Activated CD8-positive, alpha-beta memory T cell treated with anti-CD3 and anti-CD28 coated beads for 48 hours (primary cell): ENCODE results near the gene STEAP1B.
"Not testable (repeated sequence)": the region's sequence is repeated elsewhere in the genome, so short reads cannot be mapped to it uniquely, and the experiment has no call there.

Experiments used
- DNase-seq, 3 experiments: peaks; one replicate each; pipeline ENCODE4 v3.0.0-alpha.2; 2020; ENCODE audit warnings: low read depth in 2 of 3, low spot score in 2 of 3

The STEAP1B gene

DNA sequence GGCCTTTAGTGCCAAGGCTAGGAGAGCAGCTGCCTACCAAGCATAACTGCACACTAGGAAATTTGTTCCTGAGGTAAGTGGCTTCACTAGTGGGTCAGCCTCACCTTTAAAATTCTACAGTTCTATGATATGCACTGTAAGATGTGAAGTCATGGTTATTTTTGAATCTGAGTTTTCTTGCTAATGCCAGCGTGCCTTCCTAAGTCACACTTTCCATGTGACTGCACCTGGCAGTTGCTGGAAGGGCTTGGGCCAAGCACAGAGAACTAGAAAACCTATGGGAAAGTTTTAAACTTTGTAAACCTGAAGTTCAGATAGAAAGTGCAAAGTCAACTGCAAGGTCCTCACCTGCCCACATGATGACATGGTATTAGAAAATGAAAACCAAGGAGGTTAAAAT lies 42.5 kb downstream of the STEAP1B start:
- no peak for DNase-seq

DNA sequence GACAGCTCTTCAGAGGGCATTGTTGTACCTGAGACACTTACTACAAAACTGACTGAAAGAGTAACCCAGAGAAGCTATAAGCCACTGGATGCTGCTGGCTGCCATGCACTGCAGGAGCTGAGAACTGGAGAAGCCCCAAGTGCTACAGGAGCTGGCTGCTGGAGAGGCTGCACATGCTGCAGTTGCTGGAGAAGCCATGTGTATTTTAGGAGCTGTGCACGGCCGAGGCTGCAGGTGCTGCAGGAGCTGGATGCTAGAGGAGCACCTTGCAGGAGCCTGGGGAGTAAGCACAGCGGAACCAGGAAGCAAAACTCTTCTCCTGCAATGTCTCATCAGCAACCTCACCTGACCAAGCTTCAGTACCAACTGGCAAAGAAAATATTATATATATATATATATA lies 45.5 kb downstream of the STEAP1B start:
- DNase-seq, result no peak

DNA sequence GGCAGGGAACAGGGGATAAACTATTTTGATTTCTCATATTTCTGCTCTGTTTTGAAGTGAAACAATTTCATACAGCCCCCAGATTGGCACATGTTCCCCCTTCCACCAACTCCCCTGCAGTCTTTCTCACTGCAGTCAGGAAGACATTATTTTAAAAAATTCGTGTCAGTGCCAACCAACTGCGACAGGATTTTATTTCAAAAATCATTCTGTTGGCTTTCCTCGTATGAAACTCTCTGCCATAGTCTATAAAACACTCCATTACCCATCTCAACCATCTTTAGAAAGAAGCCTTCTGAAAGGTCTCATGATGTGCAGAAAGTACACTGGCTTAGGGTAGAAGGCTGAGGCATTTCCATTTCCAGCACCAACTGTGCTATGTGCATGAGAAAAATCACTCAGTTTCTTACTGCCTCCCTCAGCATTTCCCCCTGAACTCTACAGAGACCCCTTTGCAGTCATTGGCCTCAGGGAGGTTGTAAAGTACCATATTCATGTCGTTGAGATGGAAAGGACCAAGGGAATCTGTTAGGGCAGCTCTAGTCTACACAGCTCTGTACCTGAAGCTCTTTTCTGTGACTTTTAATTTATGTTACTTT lies 46.9 kb downstream of the STEAP1B start:
- DNase-seq, result no peak

DNA sequence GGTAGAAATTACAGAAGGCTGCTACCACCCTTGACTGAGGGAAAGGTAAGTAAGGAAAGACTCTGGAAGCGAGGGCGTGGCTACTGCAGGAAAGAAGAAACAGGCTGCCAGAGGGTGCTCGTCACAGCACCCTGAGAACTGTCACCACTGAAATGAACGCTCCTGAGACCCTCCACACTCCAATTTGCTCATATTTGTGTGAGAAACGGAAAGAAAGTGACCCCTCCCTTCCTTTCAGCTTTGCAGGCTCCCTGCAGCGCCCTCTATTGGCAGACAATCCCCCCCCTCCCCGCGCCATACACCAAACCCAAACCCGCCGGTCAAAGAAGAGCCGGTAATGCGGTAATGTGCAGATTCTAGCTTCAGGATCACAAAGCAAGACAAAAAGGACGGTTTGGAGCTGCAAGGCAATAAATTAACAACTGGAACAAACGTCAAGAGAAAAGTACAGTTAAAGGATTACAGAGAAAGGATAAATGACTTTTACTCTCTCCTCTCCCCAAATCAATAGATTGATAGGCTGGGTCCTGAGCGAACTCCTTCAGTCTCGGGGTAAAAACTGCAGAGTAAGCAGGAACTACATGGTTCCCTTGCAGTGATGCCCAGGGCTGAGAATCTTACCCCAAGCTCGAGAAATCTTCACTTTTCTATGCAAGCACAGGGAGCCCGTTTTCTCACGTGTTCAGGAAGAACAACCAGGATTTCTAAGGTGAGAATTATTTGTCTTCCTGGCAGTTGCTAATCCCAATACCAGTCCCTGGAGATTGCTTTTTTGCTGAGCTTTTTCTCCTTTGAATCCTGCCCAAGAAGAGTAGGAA lies 47.6 kb downstream of the STEAP1B start:
- DNase-seq, result peak in 2 of 3 experiments; percentile 8 to 30

DNA sequence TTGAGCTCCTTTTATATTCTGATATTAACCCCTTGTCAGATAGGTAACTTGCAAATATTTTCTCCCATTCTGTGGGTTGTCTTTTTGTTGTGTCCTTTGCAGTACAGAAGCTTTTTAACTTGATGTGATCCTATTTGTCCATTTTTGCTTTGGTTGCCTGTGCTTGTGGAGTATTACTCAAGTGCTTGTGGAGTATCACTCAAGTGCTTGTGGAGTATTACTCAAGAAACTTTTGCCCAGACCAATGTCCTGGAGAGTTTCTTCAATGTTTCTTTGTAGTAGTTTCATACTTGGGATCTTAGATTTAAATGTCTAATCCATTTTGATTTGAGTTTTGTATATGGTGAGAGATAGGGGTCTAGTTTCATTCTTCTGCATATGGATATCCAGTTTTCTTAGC lies 50.0 kb downstream of the STEAP1B start:
- DNase-seq, result not testable (repeated sequence)

DNA sequence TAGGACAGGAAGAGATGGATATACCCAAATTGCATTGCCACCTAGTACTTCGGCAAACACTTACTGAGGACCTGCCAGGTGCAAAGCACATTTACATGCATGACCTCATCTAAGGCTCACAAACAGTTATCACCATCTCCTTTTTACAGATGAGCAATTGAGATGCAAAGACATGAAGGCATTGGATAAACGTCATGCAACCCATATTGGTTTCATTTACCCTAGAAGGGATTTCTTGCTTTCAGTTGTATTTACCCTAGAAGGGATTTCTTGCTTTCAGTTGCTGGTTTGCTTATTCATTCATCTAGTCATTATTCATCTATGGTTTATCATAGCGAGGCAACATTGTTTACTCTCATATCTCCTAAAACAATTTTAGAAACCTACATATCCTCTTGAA lies 52.2 kb downstream of the STEAP1B start:
- no peak for DNase-seq

DNA sequence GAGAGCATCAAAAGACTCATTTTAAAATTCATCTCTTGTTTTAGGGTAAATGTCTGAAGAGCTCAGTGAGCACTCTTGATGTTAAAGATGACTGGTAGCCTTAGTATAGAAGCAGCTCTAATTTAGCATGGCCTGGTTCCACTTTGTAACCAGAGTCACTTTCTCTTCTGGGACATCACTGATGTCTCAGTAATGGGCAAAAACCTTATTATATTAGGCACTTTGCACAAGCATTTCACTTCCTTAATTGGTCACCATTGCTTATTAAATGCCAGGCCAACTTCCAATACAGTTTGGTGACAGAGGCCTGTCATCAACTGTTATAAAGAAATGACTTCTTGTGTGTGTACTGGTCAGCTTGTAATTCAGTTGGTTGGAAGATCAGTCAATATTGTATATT lies 53.0 kb downstream of the STEAP1B start:
- DNase-seq, result no peak

DNA sequence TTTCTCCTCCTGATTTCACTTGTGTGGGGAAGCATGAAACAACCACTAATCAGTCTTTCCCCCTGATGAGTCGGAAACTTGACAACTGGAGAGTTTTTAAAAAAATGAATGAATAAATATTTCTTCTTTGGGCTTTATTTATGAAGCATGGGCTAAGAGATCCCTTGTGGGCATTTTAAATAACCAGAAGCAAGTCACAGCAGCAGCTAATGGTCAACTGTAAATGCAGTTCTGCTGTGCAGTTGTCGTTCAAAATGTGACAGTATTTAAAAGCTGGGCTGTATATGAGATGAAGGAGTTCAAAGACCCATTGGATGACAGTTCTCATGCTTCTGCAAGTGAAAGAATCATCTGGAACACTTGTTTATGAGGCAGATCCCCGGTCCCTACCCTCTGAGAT lies 54.1 kb downstream of the STEAP1B start:
- DNase-seq, result no peak

DNA sequence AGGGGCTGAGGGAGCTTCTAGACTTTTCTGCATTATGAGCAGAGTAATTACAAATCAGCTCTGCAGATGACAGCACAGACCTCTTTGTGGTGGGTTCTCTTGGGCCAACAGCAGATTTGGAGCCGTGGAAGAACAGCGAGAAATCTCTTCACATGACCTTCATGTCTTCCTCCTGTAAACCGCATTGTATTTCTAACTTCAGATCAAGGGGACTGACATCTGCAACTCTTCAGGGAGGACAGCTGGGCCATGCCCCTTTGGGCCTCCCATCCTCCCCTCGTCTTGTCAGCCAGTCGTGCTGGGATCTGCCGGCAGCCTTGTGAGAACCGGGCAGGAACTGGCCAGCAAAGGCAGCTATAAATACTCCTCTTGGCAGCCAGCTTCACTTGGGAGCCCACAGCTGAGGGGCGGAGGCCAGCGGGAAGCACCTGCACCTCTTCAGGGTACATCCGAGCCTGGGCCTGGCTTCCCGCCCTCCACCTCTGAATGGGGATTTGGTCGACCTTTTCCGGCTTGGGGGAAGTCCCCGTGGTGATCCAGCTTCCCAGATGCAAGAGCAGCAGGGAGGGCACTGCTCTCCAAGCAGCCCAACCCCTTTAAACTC lies 54.7 kb downstream of the STEAP1B start:
- no peak for DNase-seq

DNA sequence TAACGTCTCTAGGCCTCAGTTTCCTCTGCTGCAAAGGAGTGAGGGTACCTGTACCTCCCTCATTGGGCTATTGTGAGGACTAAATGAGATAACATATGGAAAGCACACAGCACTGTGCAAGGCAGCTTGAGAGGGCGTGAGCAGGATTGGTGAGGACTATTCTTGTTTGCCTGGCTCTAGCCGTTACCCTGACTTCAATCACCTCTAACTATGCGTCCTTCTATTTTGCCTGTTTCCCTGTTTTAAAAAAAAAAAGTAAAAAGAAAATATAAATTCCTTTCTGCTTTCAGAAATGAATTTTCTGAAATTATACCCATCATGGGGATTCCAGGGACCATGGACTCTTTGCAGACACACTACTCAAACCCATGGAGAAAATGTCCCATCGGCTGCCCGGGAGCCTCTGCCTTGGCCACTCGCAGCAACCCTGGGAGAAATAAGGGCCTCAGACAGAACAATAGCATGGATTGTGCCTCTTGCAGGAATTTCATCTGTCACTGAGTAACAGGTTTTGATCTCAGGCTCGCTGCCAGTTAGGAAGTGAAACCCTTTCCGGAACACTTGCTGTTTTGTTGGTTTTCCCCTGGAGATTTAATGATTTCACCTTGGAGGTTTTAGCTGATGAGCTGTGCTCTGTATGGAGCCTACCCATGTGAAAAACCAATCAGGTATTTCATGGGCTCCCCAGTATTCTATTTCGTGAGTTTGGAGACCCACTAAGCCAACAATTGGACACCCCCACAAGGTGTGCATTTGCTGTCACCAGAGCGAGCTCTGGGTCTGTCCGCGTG lies 55.6 kb downstream of the STEAP1B start:
- DNase-seq, result no peak

DNA sequence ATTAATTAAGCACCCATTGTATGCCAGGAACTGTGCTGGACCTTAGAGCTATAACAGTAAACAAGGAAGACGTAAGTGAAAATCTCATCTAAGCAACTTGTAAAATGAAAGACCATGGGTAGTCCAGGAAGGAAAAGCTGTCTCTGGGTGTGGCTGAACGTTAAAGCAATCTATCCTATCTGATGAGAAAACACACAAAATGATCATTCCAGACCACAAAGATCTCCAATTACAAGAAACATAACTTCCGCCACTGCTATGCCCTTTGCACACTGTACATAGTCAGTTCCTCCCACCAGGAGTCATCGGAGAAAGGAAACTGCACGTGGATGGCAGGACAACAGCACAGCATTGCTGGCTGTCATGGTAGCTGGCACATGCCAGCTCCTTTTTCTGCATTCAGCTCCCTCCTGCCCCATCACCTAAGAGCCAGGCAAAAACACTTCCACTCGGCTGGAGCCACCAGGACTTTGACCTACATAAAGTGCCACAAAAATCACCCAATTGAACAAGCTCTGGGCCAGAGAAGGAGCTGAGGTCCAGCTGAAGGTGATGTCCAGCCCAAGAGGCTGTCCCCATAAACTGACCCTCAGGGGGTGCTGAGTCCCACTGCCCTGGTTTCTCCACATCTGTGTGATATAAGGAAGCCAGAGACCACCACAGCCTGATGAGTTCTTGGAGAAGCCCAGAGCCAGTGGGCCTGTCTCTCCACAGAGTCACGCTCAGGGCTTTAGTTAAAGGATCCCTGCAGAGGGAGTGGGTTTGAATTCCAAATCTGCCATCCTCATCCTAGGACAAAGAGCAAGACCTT lies 56.4 kb downstream of the STEAP1B start:
- no peak for DNase-seq

DNA sequence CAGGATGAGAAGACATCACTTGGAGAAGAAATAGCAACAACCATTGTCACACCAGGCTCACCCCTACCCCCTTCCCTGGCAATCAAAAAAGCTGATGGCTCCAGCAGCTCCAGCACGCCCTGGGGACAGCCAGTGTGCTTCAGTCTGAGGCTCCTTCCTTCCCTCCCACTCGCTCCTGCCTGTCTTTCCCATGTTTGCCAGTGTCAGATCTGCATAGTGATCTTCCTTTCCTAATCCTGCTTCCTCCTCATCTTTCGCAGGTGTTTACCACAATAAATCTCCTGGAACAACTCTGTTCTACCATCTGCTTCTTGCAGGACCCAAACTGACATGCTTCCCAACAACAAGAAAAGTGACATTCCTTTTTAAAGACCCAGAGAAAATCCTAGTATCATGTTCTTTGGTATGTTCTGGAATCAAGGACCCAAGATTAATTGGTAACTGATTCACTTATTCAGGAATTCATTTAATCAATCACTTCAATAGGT lies 57.1 kb downstream of the STEAP1B start:
- no peak for DNase-seq

DNA sequence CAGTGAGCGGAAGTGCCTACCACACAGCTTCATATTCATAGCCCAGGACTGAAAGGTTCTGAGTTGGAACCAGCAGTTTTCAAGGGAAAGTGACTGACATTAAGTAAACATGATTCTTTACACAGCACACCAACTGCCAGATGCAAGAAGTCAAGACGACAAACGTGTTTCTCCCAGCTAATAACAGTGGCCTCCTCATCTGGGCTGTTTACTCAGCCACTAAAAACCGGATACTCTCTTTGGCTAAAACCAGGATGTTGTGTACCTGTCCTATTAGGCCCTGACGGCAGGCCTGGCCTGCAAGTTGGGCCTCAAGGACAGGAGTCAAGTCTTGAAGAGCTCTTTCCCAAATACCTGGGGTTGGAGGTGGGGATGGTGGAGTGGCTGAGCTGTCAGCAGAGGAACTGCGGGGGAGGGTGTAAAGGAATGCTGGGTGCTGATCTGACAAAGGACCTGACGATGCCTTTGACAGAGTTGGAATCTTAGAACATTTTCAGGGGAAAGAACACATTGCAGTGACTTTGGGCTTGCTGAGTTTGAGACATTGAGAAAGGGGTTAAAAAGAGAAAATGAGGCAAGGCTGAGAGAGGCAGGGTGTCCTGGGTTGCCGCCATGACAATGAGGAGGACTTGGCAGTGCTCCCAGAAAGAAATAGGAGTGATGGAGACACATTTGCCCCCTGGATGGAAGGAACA lies 57.7 kb downstream of the STEAP1B start:
- no peak for DNase-seq

DNA sequence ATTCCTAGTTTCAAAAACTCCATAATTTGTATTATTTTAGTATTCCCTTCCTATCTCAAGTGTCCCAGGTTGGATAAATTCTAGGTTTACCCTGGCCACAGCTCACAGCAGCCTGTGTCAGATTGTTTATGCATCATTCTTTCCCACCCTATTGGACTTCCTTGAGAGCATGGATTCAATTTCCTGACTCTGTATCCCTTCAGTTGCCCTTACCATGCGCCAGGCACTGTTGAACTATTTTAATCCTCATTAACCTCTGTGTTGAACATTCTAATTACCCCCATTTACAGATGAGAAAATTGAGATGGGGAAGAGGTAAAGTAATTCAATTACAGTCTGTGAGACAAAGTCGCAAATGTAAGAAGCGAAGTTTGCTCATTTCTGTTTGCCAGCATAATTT lies 58.8 kb downstream of the STEAP1B start:
- DNase-seq, result no peak

DNA sequence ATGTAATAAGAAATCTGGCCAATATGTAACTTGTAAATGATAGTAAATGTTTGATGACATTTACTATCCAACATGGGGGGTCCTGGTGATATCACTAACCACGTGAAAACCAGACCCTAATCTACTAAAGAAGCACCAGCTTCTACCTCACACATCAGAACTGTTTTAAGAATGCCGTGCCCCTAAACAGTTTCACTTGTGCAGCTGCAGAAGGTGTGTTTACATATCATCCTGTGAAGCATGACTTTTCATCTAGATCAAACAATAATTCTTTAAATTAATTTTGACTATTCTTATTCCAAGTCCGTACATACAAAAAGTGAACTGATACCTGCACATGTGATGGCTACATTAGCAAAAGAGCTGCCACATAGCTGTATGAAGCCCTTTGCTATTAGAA lies 61.0 kb downstream of the STEAP1B start:
- DNase-seq, result no peak

DNA sequence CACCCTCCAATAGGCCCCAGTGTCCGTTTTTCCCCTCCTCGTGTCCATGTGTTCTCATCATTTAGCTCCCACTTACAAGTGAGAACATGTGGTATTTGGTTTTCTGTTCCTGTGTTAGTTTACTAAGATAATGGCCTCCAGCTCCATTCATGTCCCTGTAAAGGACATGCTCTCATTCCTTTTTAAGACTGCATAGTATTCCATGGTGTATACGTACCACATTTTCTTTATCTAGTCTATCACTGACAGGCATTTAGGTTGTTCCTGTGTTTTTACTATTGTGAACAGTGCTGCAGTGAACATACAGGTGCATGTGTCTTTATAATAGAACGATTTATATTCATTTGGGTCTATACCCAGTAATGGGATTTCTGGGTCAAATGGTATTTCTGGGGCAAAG lies 63.4 kb downstream of the STEAP1B start:
- DNase-seq, result not testable (repeated sequence)

DNA sequence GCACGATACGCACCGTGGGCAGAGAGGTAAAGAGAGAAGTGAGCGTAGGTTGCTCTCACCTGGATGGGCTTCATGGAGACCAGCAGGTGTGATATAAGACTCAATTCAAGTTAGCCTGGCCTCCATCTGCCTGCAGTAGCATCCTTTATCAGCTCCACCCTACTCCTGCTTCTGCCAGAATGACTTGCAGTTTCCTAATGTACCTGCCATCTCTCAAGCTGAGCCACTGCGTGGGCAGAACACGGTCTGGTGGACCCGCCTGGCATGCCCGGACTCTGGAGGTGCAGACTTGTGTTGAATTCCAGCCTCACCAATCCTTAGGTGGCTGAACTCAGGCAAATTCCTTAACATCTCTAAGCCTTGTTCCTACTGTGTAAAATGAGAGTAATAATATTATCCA lies 64.3 kb downstream of the STEAP1B start:
- DNase-seq, result no peak

DNA sequence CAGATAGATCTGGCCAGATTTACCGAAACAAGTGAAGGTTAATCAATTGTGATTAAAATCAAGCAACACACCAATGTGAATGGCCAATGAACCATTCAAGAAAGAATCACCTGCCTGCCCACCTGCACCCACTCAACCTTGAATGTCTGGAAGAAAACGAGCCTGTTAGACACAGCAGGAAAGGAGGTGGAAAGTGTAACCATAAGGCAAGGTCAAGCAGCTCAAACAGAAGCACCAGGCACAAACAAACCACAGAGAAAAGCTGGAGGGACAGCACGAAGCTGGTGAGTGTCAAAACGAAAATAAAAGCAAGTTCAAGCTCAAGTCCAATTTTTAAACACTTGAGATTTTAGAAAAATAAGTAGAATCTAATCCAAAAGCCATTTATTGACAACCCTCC lies 64.9 kb downstream of the STEAP1B start:
- no peak for DNase-seq

DNA sequence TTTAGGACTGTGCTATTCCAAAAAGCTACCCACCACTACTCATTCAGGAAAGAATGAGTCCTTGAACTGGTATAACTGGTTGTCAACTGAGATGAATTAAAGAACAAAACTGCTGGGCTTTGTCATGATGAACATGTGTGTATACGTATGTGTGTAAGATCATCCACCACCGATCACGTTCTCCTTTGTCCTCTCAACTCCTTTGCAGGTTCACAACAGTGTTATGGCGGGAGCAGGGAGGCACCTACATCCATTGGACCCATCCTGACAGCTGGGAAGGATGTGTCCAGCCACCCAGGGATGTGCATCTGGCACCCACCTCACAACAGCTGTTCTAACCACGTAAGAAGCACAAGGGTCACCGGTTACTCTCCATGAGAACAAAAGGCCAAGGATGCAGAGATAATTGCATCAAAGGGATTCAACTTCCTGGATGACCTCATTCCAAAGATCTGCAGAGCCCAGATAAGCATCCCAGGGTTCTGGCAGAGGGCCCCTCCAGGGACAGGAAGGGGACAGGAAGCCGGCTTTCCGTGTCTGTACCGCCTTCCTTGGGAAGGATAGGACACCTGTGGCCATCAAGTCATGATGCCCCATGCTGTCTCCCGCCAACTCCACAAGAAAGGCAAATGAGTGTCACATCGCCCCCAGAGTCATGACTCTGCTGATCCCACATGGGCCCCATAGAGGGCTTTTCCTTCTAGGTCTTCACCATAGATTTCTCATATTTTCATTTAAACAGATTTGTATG lies 66.1 kb downstream of the STEAP1B start:
- no peak for DNase-seq
